ENCODE measurements around the gene DACH1.

GRCh38 chr13:71912524-71912923 lies 45.5 kb upstream of the DACH1 start:
- TF ChIP-seq CTCF (tag by site-specific recombination; IDR thresholded peaks at IDR 0.05): no peak
- no peak for TF ChIP-seq PRDM10 (tag by site-specific recombination; IDR thresholded peaks at IDR 0.05)
- TF ChIP-seq ZBTB1 (tag by site-specific recombination; IDR thresholded peaks at IDR 0.05): no peak
- TF ChIP-seq ZNF324 (tag by site-specific recombination; IDR thresholded peaks at IDR 0.05): no peak
- TF ChIP-seq YY1 (tag by site-specific recombination; IDR thresholded peaks at IDR 0.05): no peak
- TF ChIP-seq ZNF768 (tag by site-specific recombination; IDR thresholded peaks at IDR 0.05): no peak
- no peak for TF ChIP-seq ZNF2 (tag by site-specific recombination; IDR thresholded peaks at IDR 0.05)
- no peak for TF ChIP-seq ZNF513 (tag by site-specific recombination; IDR thresholded peaks at IDR 0.05)
- TF ChIP-seq ZNF558 (tag by site-specific recombination; IDR thresholded peaks at IDR 0.05): no peak
- no peak for TF ChIP-seq ZNF580 (tag by site-specific recombination; IDR thresholded peaks at IDR 0.05)
- TF ChIP-seq KLF9 (tag by site-specific recombination; IDR thresholded peaks at IDR 0.05; ENCODE audit: low read depth): no peak
